ENCODE results near the gene SIRT5.

- TF ChIP-seq, protein P1, sequence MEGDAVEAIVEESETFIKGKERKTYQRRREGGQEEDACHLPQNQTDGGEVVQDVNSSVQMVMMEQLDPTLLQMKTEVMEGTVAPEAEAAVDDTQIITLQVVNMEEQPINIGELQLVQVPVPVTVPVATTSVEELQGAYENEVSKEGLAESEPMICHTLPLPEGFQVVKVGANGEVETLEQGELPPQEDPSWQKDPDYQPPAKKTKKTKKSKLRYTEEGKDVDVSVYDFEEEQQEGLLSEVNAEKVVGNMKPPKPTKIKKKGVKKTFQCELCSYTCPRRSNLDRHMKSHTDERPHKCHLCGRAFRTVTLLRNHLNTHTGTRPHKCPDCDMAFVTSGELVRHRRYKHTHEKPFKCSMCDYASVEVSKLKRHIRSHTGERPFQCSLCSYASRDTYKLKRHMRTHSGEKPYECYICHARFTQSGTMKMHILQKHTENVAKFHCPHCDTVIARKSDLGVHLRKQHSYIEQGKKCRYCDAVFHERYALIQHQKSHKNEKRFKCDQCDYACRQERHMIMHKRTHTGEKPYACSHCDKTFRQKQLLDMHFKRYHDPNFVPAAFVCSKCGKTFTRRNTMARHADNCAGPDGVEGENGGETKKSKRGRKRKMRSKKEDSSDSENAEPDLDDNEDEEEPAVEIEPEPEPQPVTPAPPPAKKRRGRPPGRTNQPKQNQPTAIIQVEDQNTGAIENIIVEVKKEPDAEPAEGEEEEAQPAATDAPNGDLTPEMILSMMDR (IDR thresholded peaks at IDR 0.05), result no peak
- TF ChIP-seq POLR2A (IDR thresholded peaks at IDR 0.05), result no peak
These were observed 7.4 kb downstream of the SIRT5 start for GRCh38 chr6:13581700-13582229.

All from body of pancreas (tissue), 4 donors.